IMR-90 (cell line): Measurements from ENCODE around the gene CDC14A. TPM values are rescaled to one million over a fixed set of nuclear protein-coding genes. Genes with fewer than 3 reads are reported as not detected.

Experiments
- ATAC-seq: fragments of 200-7000 bp; cut with Tn5 transposase; 2 replicates; pipeline ENCODE4 v1.9.1; 2020; ENCODE audit warnings: low read depth, mild to moderate bottlenecking, moderate library complexity
- BruUV-seq: library from RNA; stranded (reverse); fragments of 400-500 nt; replicated peaks from 2 replicates; lab custom pipeline; 2021; lab: Mats Ljungman, UMichigan
- CTCF ChIA-PET: fragments of 300-600 bp; formaldehyde crosslinking; extraction: SDS; loops from one replicate; lab custom pipeline; 2021; ENCODE audit warnings: antibody characterized with exemption; lab: Yijun Ruan, JAX
- POLR2A ChIA-PET: fragments of 300-600 bp; sonication (Branson Sonifier 250); formaldehyde crosslinking; loops from one replicate; lab custom pipeline; 2022; ENCODE audit warnings: antibody characterized with exemption; ENCODE audit not compliant: unreplicated experiment; lab: Charles Lee
- DNase-seq: peaks from one replicate; pipeline ENCODE4 v3.0.0; 2013
- H2AFZ ChIP-seq: replicated peaks from 2 replicates; pipeline ENCODE3; 2013; ENCODE audit warnings: low read length, mild to moderate bottlenecking; ENCODE audit not compliant: poor library complexity
- H2AK5ac ChIP-seq: 2 replicates; pipeline ENCODE4 v1.6.1; 2013; ENCODE audit warnings: low read depth, low read length, inconsistent platforms
- H2AK9ac ChIP-seq: replicated peaks from 2 replicates; pipeline ENCODE3; 2013; ENCODE audit warnings: mild to moderate bottlenecking, low read depth, low read length, moderate library complexity; ENCODE audit not compliant: poor library complexity
- H2BK120ac ChIP-seq: 2 replicates; pipeline ENCODE4 v1.6.1; 2013; ENCODE audit warnings: low read depth, low read length, inconsistent platforms
- H2BK15ac ChIP-seq: 3 replicates; pipeline ENCODE4 v1.6.1; 2013; ENCODE audit warnings: low read depth, low read length, inconsistent platforms
- H2BK20ac ChIP-seq: 2 replicates; pipeline ENCODE4 v1.6.1; 2013; ENCODE audit warnings: low read depth, mild to moderate bottlenecking, inconsistent platforms, low read length, moderate library complexity
- H2BK5ac ChIP-seq: 2 replicates; pipeline ENCODE4 v1.6.1; 2013; ENCODE audit warnings: mild to moderate bottlenecking, low read depth, low read length, inconsistent platforms; ENCODE audit not compliant: poor library complexity, severe bottlenecking
- H3K14ac ChIP-seq: replicated peaks from 2 replicates; pipeline ENCODE4 v1.6.1; 2013; ENCODE audit warnings: low read depth, low read length, inconsistent platforms
- H3K18ac ChIP-seq: 2 replicates; pipeline ENCODE4 v1.6.1; 2013; ENCODE audit warnings: low read depth, low read length, control low read depth
- H3K23ac ChIP-seq: 2 replicates; pipeline ENCODE4 v1.6.1; 2013; ENCODE audit warnings: low read depth, low read length, inconsistent platforms
- H3K27ac ChIP-seq: 2 replicates; pipeline ENCODE4 v1.5.1; 2013; ENCODE audit warnings: mild to moderate bottlenecking, control low read depth, low read length; ENCODE audit not compliant: insufficient read depth
- H3K27me3 ChIP-seq: 2 replicates; pipeline ENCODE4 v1.6.1; 2013; ENCODE audit warnings: low read length; ENCODE audit not compliant: control insufficient read depth, insufficient read depth
- H3K36me3 ChIP-seq: 2 replicates; pipeline ENCODE4 v1.6.1; 2013; ENCODE audit warnings: low read length, mixed read lengths; ENCODE audit not compliant: control insufficient read depth, insufficient read depth
- H3K4ac ChIP-seq: 2 replicates; pipeline ENCODE4 v1.6.1; 2013; ENCODE audit warnings: low read depth, low read length, inconsistent platforms
- H3K4me1 ChIP-seq: 2 replicates; pipeline ENCODE4 v1.6.1; 2013; ENCODE audit warnings: low read length, mixed read lengths; ENCODE audit not compliant: control insufficient read depth, insufficient read depth
- H3K4me2 ChIP-seq: 2 replicates; pipeline ENCODE4 v1.6.1; 2013; ENCODE audit warnings: low read depth, mild to moderate bottlenecking, control low read depth, low read length, moderate library complexity
- H3K4me3 ChIP-seq: 2 replicates; pipeline ENCODE4 v1.5.1; 2013; ENCODE audit warnings: low read depth, mild to moderate bottlenecking, control low read depth, low read length, moderate library complexity; ENCODE audit not compliant: insufficient read depth
- H3K56ac ChIP-seq: 2 replicates; pipeline ENCODE4 v1.6.1; 2013; ENCODE audit warnings: low read length, inconsistent platforms; ENCODE audit not compliant: insufficient read depth; ENCODE audit errors: extremely low read depth
- H3K79me1 ChIP-seq, 2 experiments: 2 replicates each; pipeline ENCODE4 v1.6.1; 2013; ENCODE audit warnings: low read length in 2 of 2, inconsistent platforms in 1 of 2, low read depth in 1 of 2
- H3K9ac ChIP-seq: 2 replicates; pipeline ENCODE4 v1.6.1; 2013; ENCODE audit warnings: low read depth, low read length, control low read depth
- H3K9me1 ChIP-seq: 2 replicates; pipeline ENCODE4 v1.6.1; 2013; ENCODE audit warnings: low read length, inconsistent platforms; ENCODE audit not compliant: insufficient read depth
- H3K9me3 ChIP-seq: 2 replicates; pipeline ENCODE4 v1.6.1; 2013; ENCODE audit warnings: low read length; ENCODE audit not compliant: control insufficient read depth, insufficient read depth
- H4K20me1 ChIP-seq: 2 replicates; pipeline ENCODE4 v1.6.1; 2013; ENCODE audit warnings: low read length, inconsistent platforms; ENCODE audit not compliant: insufficient read depth
- H4K5ac ChIP-seq: 2 replicates; pipeline ENCODE4 v1.6.1; 2013; ENCODE audit warnings: mild to moderate bottlenecking, low read depth, low read length, control low read depth
- H4K8ac ChIP-seq, 2 experiments: 2 replicates each; pipeline ENCODE4 v1.6.1; 2013; ENCODE audit warnings: low read depth in 2 of 2, low read length in 2 of 2, control low read depth in 1 of 2, inconsistent platforms in 1 of 2
- H4K91ac ChIP-seq: 2 replicates; pipeline ENCODE4 v1.6.1; 2013; ENCODE audit warnings: low read depth, low read length, inconsistent platforms; ENCODE audit not compliant: insufficient read depth
- FOS ChIP-seq: fragments of 150-350 bp; IDR thresholded peaks from 2 replicates; pipeline ENCODE4 v1.6.1; 2016; ENCODE audit warnings: low read depth, low read length
- MAFK ChIP-seq: IDR thresholded peaks from 2 replicates; pipeline ENCODE4 v1.6.1; 2012; ENCODE audit warnings: low read depth, low read length, improper control_type of control experiment
- MAZ ChIP-seq: IDR thresholded peaks from 2 replicates; pipeline ENCODE4 v1.6.1; 2012; ENCODE audit warnings: low read depth, mild to moderate bottlenecking, low read length, improper control_type of control experiment, moderate library complexity, borderline replicate concordance
- POLR2A ChIP-seq: IDR thresholded peaks from 2 replicates; pipeline ENCODE4 v1.6.1; 2012; ENCODE audit warnings: mild to moderate bottlenecking, low read depth, low read length
- RAD21 ChIP-seq: IDR thresholded peaks from 2 replicates; pipeline ENCODE4 v1.6.1; 2012; ENCODE audit warnings: low read length, improper control_type of control experiment
- WGBS, 2 experiments: methylation state at CpG; one replicate each; pipeline versions ENCODE4 v1.1.5 to v1.1.7; 2013; ENCODE audit warnings: missing lambda C conversion rate in 2 of 2; ENCODE audit not compliant: insufficient read length in 1 of 2; ENCODE audit errors: extremely low coverage in 2 of 2; 5-methylcytosine and 5-hydroxymethylcytosine counted together
- dilution Hi-C: fragments of 300-500 bp; cut with HindIII; formaldehyde crosslinking; loops from one replicate; pipeline ENCODE4 v1.14.3; 2018; ENCODE audit warnings: low sequenced_read_pairs; ENCODE audit not compliant: unreplicated experiment
- in situ Hi-C: fragments of 300-500 bp; cut with MboI; formaldehyde crosslinking; loops from 3 replicates; pipeline ENCODE4 v1.14.3; 2019; ENCODE audit warnings: low sequenced_read_pairs, inconsistent platforms, mixed read lengths
- intact Hi-C: fragments of 100-400 bp; cut with micrococcal nuclease; formaldehyde crosslinking; loops from 2 replicates; pipeline ENCODE4 v1.10.0; 2022
- polyA plus RNA-seq, 3 experiments: library from polyadenylated mRNA; depleted of rRNA; stranded (reverse); fragments of >200 nt; gene quantifications; 2 replicates each; pipeline ENCODE4 v1.2.3, GENCODE V29; 2012; ENCODE audit warnings: low replicate concordance in 1 of 3
- total RNA-seq: library from RNA; depleted of rRNA; stranded (reverse); fragments of >200 nt; gene quantifications from 2 replicates; pipeline ENCODE4 v1.2.3, GENCODE V29; 2012
- TF ChIP-seq, protein P1 (sequence below): fragments of 150-350 bp; IDR thresholded peaks from 2 replicates; pipeline ENCODE4 v1.6.1; 2017; ENCODE audit warnings: mild to moderate bottlenecking, antibody characterized with exemption, low read length, low read depth

The CDC14A gene
- total and polyA plus RNA-seq, 2 of the 4 experiments (the other 2 are of a cell fraction), result 1.7 to 3.0 TPM

DNA sequence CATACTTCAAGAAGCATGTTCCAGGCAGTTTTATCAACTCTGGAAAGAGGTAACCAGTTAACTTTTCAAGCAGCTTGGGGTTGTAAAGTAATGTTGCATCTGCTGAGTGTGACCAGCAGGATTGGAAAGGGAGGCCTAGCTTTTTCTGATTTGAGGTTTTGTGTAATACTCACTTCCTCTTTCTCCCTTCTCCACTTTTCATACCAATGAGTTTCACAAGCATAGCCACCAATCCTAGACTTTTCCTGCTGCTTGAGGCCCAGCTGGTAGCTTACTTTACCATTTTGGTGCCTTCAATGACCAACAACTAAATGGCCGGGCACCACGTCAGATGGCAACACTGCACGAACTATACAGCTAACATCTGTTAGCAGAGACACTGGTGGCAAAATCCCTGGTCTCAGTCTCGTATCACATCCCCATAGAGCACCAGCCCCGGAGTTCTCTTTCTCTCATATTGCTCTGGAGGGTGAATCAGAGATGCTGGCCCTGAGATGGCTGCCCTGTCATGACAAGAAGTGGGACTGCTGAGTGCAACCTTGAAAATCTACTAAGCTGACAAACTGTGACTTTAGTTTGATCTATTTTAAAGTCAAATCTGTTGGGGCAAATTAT, 170.8 kb downstream of the CDC14A start:
- dilution Hi-C loops, result no loop called here
- intact Hi-C loops, result no loop called here
- peaks cover 3% of the 10 kb centered on the region; the same call in 1 of the 2 replicates for H3K9me1 ChIP-seq
- no peak overlapping the region for H3K4me2 ChIP-seq
- H3K79me1 ChIP-seq, result no peaks in the 10 kb centered on the region
- H4K8ac ChIP-seq, result 0 out of 4 replicates have a peak overlapping the region, but pooled peaks have one; percentile 8 to 15
- no peak overlapping the region for H2BK20ac ChIP-seq
- peak overlapping the region; percentile 37 for H4K5ac ChIP-seq
- no peak overlapping the region for H3K4me3 ChIP-seq
- H3K4ac ChIP-seq, result no peak overlapping the region
- H3K36me3 ChIP-seq, result no peaks in the 10 kb centered on the region
- BruUV-seq, result no TSS peak
- peak overlapping the region; percentile 59 for H2BK5ac ChIP-seq
- in situ Hi-C loops, result no loop called here
- no peak overlapping the region for H3K9ac ChIP-seq
- no peak overlapping the region for H3K56ac ChIP-seq
- H3K27me3 ChIP-seq, result no peaks in the 10 kb centered on the region
- POLR2A ChIA-PET, result no interaction called here
- peak overlapping the region; percentile 68 for H2AFZ ChIP-seq
- H3K27ac ChIP-seq, result no peak overlapping the region
- no peaks in the 10 kb centered on the region for H4K20me1 ChIP-seq
- ATAC-seq, result 0 out of 2 replicates have a peak, but pooled peaks have one; percentile 24
- no peak overlapping the region for H2AK9ac ChIP-seq
- TF ChIP-seq POLR2A, result no peak
- no peak for TF ChIP-seq FOS
- no peak for TF ChIP-seq MAFK
- no peak for TF ChIP-seq RAD21
- no peak for TF ChIP-seq MAZ
- TF ChIP-seq, protein P1, sequence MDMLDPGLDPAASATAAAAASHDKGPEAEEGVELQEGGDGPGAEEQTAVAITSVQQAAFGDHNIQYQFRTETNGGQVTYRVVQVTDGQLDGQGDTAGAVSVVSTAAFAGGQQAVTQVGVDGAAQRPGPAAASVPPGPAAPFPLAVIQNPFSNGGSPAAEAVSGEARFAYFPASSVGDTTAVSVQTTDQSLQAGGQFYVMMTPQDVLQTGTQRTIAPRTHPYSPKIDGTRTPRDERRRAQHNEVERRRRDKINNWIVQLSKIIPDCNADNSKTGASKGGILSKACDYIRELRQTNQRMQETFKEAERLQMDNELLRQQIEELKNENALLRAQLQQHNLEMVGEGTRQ, result no peak
- no peaks in the 10 kb centered on the region for H3K9me3 ChIP-seq
- H2AK5ac ChIP-seq, result peak overlapping the region; percentile 64
- no peak overlapping the region for H3K23ac ChIP-seq
- H3K14ac ChIP-seq, result peak overlapping the region; percentile 53
- peak; percentile 21 for DNase-seq
- peak overlapping the region; percentile 57; the same call in 1 of the 2 replicates for H3K18ac ChIP-seq
- H3K4me1 ChIP-seq, result peaks cover 5% of the 10 kb centered on the region
- H2BK120ac ChIP-seq, result peak overlapping the region; percentile 56; the same call in 1 of the 2 replicates
- CTCF ChIA-PET, result interaction anchor here (0.7 kb wide), 1 partner anchor 9 kb away, joined by 3 read pairs; no protein-coding TSS in a partner anchor
- WGBS, 2 experiments, result 93% methylated on average over 3 of the region's 5 CpGs; no CpG with 5 or more reads in 1 of the 2 experiments
- H4K91ac ChIP-seq, result peak overlapping the region; percentile 28; the same call in 1 of the 2 replicates
- peak overlapping the region; percentile 10; the same call in 1 of the 3 replicates for H2BK15ac ChIP-seq
